Measurements from ENCODE around the gene CD47. TPM values are rescaled to one million over a fixed set of nuclear protein-coding genes. Genes with fewer than 3 reads are reported as not detected.

Gene CD47
- total and polyA plus RNA-seq, 2 of the 4 experiments (the other 2 are of a cell fraction) = 45.9 to 52.0 TPM

GRCh38 chr3:108042300-108042699 is 48.5 kb downstream of the CD47 start:
- Histone ChIP-seq H2BK120ac (ENCODE audit: low read depth, low read length) (no peak overlapping the region), H2BK5ac (ENCODE audit: low read depth, low read length, poor library complexity, severe bottlenecking) (no peak overlapping the region), H3K79me1 (ENCODE audit: low read depth in 1 of 2, low read length in 2 of 2) (peaks cover 0 to 6% of the 10 kb centered on the region in 2 experiments; a peak in 2 of 4 replicates), H2BK20ac (ENCODE audit: low read depth, low read length) (no peak overlapping the region), H2AK5ac (ENCODE audit: low read depth, low read length) (no peak overlapping the region), H3K4me3 (ENCODE audit: insufficient read depth, low read depth, low read length) (no peak overlapping the region), H3K27me3 (ENCODE audit: control insufficient read depth, insufficient read depth, low read length) (no peaks in the 10 kb centered on the region), H2BK15ac (ENCODE audit: low read depth, low read length) (no peak overlapping the region), H3K56ac (ENCODE audit: extremely low read depth, insufficient read depth, low read length) (no peak overlapping the region), H4K91ac (ENCODE audit: insufficient read depth, low read depth, low read length) (no peak overlapping the region), H3K9ac (ENCODE audit: low read depth, low read length) (no peak overlapping the region), H3K9me1 (ENCODE audit: insufficient read depth, low read length) (peaks cover 12% of the 10 kb centered on the region; the same call in 1 of the 2 replicates), H3K4ac (ENCODE audit: low read depth, low read length) (no peak overlapping the region), H3K27ac (ENCODE audit: insufficient read depth, low read length) (no peak overlapping the region), H2AK9ac (replicated peaks; ENCODE audit: low read depth, low read length, poor library complexity) (no peak overlapping the region), H3K36me3 (ENCODE audit: control insufficient read depth, insufficient read depth, low read length) (peaks cover 16% of the 10 kb centered on the region), H3K23ac (ENCODE audit: low read depth, low read length) (no peak overlapping the region), H3K14ac (replicated peaks; ENCODE audit: low read depth, low read length) (no peak overlapping the region), H3K9me3 (ENCODE audit: control insufficient read depth, insufficient read depth, low read length) (peaks cover 3% of the 10 kb centered on the region; the same call in 1 of the 2 replicates), H2AFZ (replicated peaks; ENCODE audit: low read length, poor library complexity) (no peak overlapping the region), H4K5ac (ENCODE audit: low read depth, low read length) (no peak overlapping the region), H3K4me2 (ENCODE audit: low read depth, low read length) (no peak overlapping the region), H4K20me1 (ENCODE audit: insufficient read depth, low read length) (no peaks in the 10 kb centered on the region), H3K4me1 (ENCODE audit: control insufficient read depth, insufficient read depth, low read length) (peaks cover 6% of the 10 kb centered on the region), H4K8ac (ENCODE audit: low read depth in 2 of 2, low read length in 2 of 2) (no peak overlapping the region), H3K18ac (ENCODE audit: low read depth, low read length) (no peak overlapping the region)
- dilution Hi-C loops (cut with HindIII; ENCODE audit: low sequenced_read_pairs, unreplicated experiment) = no loop called here
- POLR2A ChIA-PET (ENCODE audit: unreplicated experiment) = no interaction called here
- in situ Hi-C loops (cut with MboI; ENCODE audit: low sequenced_read_pairs) = no loop called here
- 100% methylated on average over 1 of the region's 8 CpGs; no CpG with 5 or more reads in 1 of the 2 experiments for WGBS, 2 experiments (ENCODE audit: extremely low coverage in 2 of 2, insufficient read length in 1 of 2)
- ATAC-seq (ENCODE audit: low read depth) = no peak
- CTCF ChIA-PET = no interaction called here
- intact Hi-C loops (cut with micrococcal nuclease) = no loop called here
- no peak for TF ChIP-seq FOS (IDR thresholded peaks at IDR 0.05; ENCODE audit: low read depth, low read length)
- DNase-seq = no peak
- no TSS peak for BruUV-seq (replicated peaks)

All from IMR-90 (cell line).